Inflammatory macrophage treated with lipopolysaccharide for 4 hours (primary cell): Measurements from ENCODE around the gene PLS1.
A peak's percentile ranks its signal among the peaks of the same experiment; 100 is the strongest.

Source experiments
- DNase-seq: peaks from one replicate; pipeline ENCODE4 v3.0.0-alpha.2; 2020

PLS1 gene

GRCh38 chr3:142644502-142644901, 48.3 kb downstream of the PLS1 start:
- DNase-seq: no peak

DNA sequence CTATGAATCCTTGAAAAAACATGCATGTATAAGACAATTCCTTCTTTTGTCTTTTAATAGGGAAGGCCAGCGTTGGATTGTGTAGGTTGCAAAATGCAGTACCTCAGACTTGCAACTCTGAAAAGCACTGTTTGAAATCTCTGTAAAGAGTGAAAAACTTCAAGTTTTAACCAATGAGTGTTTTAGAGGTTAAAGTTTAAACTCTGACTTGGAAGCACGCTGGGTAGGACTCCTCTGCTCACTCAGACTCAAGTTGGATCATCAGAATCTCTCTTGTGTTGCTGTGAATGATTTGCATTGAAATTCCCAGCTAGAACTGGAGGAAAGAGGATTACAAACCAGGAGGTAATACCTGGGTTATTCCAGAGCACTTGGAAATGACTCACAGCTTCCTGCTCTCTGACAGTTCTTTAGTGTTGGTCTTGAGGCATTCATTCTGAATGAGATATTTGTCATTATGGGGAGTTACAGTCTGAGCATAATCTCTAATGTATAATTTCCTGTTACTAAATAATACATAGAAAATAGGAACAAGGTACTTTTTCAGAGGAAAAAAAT, 49.1 kb downstream of the PLS1 start:
- peak; percentile 6 for DNase-seq

DNA sequence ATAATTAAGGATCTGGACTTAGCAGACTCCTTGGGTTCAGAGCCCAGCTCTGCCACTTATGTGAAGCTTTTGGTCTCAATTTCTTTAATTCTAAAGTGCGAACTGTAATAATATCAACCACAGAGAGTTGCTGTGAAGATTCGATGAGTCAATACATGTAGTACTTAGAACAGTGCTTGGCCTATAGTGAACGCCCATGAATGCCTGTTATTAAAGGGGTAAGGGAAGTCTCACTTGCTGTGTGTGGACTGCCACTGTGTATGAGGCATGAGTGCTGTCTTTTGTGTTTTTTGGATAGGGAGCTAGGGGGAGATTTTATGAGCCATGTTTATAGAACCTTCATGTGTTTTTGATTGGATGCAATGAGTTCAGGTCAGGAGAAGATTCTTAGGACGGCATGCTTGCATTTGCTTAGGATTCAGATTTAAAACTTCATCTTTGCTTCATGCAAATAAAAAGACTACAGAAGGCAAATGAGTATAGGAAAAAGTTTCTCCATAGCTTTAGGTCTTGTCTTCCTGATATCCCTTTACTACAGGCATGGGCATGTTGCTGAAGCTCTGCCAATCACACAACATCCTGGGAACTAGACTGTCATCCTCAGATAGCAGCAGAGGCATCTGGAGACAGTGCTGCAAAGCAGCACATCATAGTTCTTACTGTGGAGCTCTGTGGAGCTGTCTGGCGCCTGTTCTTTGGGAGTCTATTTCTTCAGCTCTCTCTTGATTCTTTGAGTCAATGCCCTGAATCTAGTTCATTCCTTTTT, 50.0 kb downstream of the PLS1 start:
- DNase-seq: no peak

GRCh38 chr3:142647856-142648255, 51.7 kb downstream of the PLS1 start:
- no peak for DNase-seq

DNA sequence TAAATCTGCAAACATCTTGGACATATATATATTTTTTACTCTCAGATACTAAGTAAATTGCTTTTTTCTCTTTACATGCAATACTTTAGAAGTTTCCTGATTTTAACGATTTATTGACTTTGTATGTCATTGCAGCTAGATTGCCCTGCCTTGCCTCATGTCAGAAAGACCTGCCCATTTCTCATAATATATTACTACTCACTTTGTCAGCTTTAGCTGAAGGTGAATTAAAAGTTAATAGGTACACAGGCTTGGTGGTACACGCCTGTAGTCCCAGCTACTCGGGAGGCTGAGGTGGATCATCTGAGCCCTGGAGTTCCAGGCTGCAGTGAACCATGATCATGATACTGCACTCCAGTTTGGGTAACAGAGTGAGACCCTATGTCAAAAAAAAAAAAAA, 52.8 kb downstream of the PLS1 start:
- DNase-seq: no peak

DNA sequence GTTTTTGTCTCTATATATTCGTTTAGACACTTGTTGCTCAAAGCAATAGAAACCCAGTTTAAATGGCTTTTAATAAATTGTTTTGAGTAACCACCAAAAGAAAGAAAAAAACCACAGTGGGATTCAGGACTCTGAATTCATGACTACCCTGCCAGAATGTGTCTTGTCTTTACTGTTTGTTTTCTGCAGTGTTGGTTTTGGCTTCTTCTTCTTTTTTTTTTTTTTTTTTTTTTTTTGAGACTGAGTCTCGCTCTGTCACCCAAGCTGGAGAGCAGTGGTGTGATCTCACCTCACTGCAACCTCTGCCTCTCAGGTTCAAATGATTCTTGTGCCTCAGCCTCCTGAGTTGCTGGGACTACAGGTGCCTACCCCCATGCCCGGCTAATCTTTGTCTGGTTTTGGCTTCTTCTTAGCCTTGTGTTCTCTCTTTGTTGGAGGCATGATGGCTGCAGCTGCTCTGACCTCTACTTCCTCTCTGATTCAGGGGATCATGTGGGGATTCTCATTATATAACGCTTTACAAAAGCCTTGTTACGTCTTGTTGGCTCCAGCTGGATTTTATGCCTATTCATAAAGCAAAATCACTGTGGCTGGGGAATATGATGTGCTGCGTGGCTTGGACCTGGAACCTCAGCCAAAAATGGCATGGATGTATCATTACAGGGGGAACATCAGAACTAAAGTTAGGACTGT, 54.0 kb downstream of the PLS1 start:
- peak; percentile 5 for DNase-seq

DNA sequence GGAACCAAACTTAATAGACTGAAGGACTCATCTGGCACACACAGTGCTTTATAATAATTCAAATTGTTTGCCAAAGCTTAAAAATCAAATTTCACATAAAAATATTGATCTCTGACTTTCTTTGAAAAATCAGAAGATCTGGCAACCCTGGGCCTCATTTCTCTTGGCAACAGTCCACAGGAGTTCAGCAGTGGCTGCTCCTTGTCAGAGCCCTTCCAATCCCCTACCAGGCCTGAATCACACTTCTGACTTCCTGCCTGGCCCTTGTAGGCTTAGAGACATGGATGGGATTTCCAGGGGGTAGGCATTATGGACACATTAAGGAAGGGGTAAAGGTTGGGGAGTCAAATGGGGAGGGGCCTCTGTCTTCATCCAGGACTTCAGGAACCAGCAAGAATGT, 55.5 kb downstream of the PLS1 start:
- DNase-seq: no peak

- no peak for DNase-seq
Observed at GRCh38 chr3:142652826-142653292, 56.7 kb downstream of the PLS1 start.

DNA sequence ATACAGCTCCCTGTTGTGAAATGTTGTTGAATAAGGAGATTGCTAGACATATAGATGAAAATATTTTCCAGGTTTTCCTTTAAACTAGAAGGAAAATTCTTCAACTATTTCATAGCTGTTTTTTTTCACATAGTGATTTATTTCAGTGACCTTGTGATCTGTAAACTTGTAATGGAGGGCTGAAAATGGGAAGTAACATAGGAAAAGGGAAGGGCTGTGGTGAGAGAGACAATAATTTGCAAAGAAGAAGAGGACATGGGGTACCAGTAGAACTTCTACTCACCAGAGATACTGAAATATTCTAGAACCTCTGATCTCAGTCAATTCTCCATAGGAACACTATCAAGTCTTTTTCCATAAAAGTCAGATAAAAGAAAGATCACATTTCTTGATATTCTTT, 60.4 kb downstream of the PLS1 start:
- DNase-seq: peak; percentile 48

GRCh38 chr3:142657033-142657432, 60.8 kb downstream of the PLS1 start:
- DNase-seq: no peak

DNA sequence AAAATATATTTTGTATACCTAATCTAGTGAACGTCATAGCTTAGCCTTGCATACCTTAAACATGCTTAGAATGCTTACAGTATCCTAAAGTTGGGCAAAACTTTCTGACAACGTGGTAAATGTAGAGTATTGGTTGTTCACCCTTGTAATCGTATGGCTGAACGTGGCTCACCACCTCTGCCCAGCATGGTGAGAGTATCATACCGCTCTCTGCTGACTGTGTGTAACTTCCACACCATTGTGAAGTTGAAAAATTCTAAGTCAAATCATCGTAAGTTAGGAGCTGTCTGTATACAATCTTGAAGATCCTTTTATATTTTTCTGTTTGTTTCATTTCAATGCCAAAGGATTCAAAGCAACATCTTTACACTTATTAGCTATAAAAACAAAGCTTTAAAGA, 64.2 kb downstream of the PLS1 start:
- DNase-seq: no peak

DNA sequence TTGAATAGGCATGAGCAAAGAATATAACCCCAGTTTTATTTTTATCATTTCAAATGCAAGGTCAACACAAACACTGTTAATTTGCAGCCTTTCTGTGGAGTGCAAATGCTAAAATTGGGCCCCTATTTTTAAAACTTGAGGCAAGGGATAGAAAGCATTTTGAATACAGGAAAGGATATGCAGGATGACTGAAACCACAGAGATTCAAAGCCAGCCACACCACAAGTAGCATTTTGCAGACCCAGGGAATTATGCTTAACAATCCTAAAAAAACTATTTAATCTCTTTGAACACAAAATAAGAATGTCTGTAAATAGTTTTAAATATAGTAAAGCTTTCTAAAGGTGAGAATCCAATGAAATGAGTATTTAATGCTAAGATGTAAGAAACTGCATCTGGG, 64.7 kb downstream of the PLS1 start:
- DNase-seq: no peak

DNA sequence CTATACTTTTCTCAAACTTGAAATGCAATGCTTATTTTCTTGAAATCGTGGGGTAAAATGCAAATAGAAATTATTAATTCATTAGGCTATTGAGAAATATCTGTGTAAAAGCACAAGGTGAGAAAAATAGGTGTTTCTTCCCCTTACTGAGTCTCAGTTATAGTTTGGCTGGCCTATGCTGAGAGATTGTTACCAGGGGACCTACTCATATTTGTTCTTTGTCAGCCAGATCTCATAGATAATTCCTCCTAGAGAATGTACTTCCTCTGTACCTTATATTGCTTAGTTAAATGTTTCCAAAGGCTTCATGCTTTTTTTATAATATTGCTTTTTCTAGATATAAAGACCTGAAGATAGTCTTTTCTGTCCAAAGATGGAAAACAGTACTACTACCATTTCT, 67.7 kb downstream of the PLS1 start:
- no peak for DNase-seq

DNA sequence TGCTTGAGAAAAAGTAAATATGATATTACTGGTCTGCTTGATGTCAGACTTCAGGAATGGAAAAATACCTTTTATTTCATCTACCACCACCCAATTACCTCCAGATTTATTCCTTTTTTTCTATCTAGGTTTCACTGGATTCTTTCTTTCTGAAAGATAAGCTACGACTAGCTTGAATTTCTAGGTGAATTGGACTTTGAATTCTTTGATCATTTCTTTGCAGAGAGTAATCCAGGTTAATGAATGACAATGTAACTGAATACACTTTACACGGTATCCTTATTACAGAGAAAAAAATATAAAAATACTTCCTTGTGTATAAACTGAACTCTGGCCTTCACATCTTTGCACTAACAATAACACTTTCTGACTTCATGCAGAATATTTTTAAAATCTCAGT, 68.1 kb downstream of the PLS1 start:
- no peak for DNase-seq

GRCh38 chr3:142664819-142665218, 68.6 kb downstream of the PLS1 start:
- no peak for DNase-seq

GRCh38 chr3:142670120-142670519, 73.9 kb downstream of the PLS1 start:
- DNase-seq: no peak

DNA sequence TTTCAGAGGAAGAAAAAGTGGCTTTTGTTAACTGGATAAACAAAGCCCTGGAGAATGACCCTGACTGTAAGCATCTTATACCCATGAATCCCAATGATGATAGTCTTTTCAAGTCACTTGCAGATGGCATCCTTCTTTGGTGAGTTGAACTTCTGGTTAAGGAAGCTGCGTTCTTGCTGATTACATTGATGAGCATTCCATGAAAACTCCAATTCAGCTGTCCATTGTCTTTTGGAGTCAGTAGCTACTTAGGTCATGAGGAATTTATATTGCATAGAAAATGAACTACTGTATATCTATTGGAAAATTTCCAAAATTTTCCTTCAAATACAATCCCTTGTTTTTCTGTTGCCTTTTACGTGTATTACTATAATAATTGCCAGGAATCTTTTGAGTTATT, 80.0 kb downstream of the PLS1 start:
- DNase-seq: no peak

DNA sequence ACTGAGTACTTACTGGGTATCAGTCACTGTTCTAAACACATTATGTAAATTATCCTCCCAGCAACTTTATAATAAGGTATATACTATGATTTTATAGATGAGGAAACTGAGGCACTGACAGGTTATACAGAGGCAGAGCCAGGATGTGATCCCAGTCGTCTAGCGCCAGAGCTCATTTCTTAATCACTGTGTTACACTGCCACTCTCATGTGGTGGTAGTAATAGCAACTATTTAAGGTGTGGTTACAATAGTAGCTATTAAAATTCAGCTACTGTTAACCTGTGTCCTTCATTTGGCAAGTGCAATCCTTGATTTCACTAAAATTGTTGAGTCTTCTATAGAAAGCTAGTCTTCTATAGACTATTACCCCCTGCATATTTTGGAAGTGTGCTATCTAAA, 84.5 kb downstream of the PLS1 start:
- DNase-seq: no peak

DNA sequence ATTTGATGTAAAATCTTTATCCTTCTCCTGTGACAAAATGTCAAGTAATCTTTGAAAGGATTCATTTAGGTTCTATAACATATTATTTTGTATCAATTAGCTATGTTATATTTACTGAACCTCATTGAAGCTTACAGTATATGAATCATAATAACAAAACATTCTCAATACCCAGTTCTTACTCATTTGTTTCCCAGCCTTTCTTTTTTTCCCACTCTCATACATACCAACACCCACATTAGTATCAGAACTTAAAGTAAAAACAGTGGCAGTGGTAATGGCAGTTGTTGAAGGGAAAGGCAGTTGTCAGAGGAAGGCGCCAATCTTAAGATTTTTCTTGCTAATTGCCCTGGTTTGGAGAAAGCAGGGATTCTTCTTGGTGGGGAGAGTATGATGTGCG, 94.4 kb downstream of the PLS1 start:
- no peak for DNase-seq

DNA sequence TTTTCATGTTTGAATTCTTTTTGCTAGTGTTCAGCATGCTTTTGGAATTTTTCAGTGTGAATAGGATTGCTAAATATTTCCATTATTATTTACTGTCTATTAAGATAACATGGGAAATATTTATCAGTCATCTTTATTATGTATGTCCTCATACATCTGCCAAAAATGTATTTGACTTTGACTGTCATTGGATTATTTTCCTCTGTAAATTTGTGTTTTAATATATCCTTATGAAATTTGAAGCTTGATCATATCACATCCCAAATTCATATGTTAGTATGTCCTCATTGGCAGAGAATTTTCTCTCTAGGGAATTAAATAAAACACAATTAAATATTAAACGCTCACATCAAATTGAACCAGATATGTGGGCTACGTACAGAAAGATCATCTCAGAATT, 95.3 kb downstream of the PLS1 start:
- no peak for DNase-seq

GRCh38 chr3:142693136-142693853, 97.1 kb downstream of the PLS1 start:
- no peak for DNase-seq

DNA sequence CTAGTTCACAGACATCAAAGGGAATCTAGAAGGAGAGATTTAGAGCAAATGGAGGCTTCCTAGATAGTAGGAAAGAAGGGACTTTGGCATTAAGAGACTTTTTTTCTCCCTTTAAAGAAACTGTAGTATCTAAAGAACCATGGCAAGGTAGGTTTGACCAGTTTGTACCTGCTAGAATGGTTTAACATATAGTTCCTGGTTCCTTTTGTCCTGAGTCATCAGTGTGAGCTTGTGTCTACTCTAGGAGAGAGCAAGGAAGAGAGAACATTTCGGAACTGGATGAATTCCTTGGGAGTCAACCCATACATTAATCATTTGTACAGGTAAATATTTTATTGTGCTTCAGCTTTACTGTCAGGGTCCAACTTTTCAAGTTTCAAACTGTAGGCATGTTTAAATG, 98.0 kb downstream of the PLS1 start:
- DNase-seq: no peak

DNA sequence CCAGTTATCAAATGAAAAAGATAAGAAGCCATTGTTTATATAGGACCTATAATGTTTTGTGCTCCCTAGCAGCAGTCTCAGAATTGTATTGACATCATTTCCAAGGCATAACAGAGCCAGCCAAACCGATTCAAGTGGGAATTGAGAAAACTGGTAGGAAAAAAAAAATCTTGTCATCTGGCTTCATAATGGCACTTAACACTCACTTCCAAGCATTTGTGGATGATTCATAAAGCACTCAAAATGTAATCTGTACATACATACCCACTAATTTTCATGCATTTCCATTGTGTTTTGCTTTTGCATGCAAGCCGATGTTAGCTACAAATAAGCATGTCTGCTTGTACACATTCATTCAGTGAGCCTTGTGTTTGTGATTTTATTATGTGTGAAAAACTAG, 109.0 kb downstream of the PLS1 start:
- no peak for DNase-seq
